HEK293T (cell line): Measurements from ENCODE around the gene AIFM3.

Experiments used
- CTCF ChIA-PET: fragments of 350-600 bp; formaldehyde crosslinking; extraction: SDS; loops from one replicate; lab custom pipeline; 2021; ENCODE audit warnings: antibody characterized with exemption, inconsistent platforms; lab: Yijun Ruan, JAX
- POLR2A ChIA-PET: fragments of 350-600 bp; formaldehyde crosslinking; extraction: SDS; loops from one replicate; lab custom pipeline; 2020; ENCODE audit warnings: antibody characterized with exemption, inconsistent platforms; lab: Yijun Ruan, JAX
- DNase-seq: peaks from one replicate; pipeline ENCODE4 v3.0.0; 2012; ENCODE audit warnings: mixed read lengths; ENCODE audit errors: extremely low spot score
- ARNT ChIP-seq: fragments of 450-650 bp; IDR thresholded peaks from 2 replicates; pipeline ENCODE4 v1.6.1; 2017; ENCODE audit warnings: mild to moderate bottlenecking
- BHLHE40 ChIP-seq: fragments of 450-650 bp; IDR thresholded peaks from 2 replicates; pipeline ENCODE4 v1.6.1; 2016; ENCODE audit warnings: mild to moderate bottlenecking, moderate library complexity, borderline replicate concordance
- CTBP1 ChIP-seq: fragments of 450-650 bp; IDR thresholded peaks from 2 replicates; pipeline ENCODE4 v1.6.1; 2016; ENCODE audit warnings: borderline replicate concordance
- ELF4 ChIP-seq: fragments of 450-650 bp; IDR thresholded peaks from 2 replicates; pipeline ENCODE4 v1.6.1; 2017; ENCODE audit warnings: antibody characterized with exemption
- FOXA1 ChIP-seq: fragments of 450-650 bp; IDR thresholded peaks from 2 replicates; pipeline ENCODE4 v1.6.1; 2016; ENCODE audit warnings: mild to moderate bottlenecking
- FOXK2 ChIP-seq: fragments of 450-650 bp; IDR thresholded peaks from 2 replicates; pipeline ENCODE4 v1.6.1; 2016; ENCODE audit warnings: mild to moderate bottlenecking
- FOXM1 ChIP-seq: fragments of 450-650 bp; IDR thresholded peaks from 2 replicates; pipeline ENCODE4 v1.6.1; 2017; ENCODE audit warnings: mild to moderate bottlenecking, borderline replicate concordance
- HDGF ChIP-seq: fragments of 450-650 bp; IDR thresholded peaks from 2 replicates; pipeline ENCODE4 v1.6.1; 2017; ENCODE audit warnings: antibody characterized with exemption, borderline replicate concordance
- L3MBTL2 ChIP-seq: fragments of 450-650 bp; conservative IDR thresholded peaks from 2 replicates; pipeline ENCODE4 v1.6.1; 2016; ENCODE audit warnings: mild to moderate bottlenecking
- LEF1 ChIP-seq: fragments of 450-650 bp; IDR thresholded peaks from 2 replicates; pipeline ENCODE4 v1.6.1; 2017; ENCODE audit warnings: mild to moderate bottlenecking, borderline replicate concordance
- NFRKB ChIP-seq: fragments of 450-650 bp; IDR thresholded peaks from 2 replicates; pipeline ENCODE4 v1.6.1; 2016; ENCODE audit warnings: mild to moderate bottlenecking, moderate library complexity
- PKNOX1 ChIP-seq: fragments of 450-650 bp; IDR thresholded peaks from 2 replicates; pipeline ENCODE4 v1.6.1; 2016
- SP1 ChIP-seq: fragments of 450-650 bp; IDR thresholded peaks from 2 replicates; pipeline ENCODE4 v1.6.1; 2017
- SUZ12 ChIP-seq: fragments of 450-650 bp; IDR thresholded peaks from 2 replicates; pipeline ENCODE4 v1.6.1; 2016; ENCODE audit warnings: mild to moderate bottlenecking
- TARDBP ChIP-seq: fragments of 450-650 bp; IDR thresholded peaks from 2 replicates; pipeline ENCODE4 v1.6.1; 2016
- ZNF384 ChIP-seq: fragments of 450-650 bp; IDR thresholded peaks from 2 replicates; pipeline ENCODE4 v1.6.1; 2016

The AIFM3 gene

GRCh38 chr22:20966883-20967696, at the start of gene AIFM3:
AIFM3 (plus strand) TSS chr22:20967255; CDS start chr22:20967945, 690 bp downstream.
- ChIA-PET CTCF (no interaction called here), POLR2A (interaction anchor here (0.7 to 8.1 kb wide), 3 partner anchors 12 to 46 kb away, joined by 3 to 92 read pairs (median 4); partner anchors contain the start of gene LZTR1)
- no peak for DNase-seq
- TF ChIP-seq FOXA1 (no peak), BHLHE40 (no peak), L3MBTL2 (no peak), FOXM1 (no peak), TARDBP (no peak), CTBP1 (no peak), HDGF (no peak), ZNF384 (no peak), SP1 (no peak), PKNOX1 (no peak), NFRKB (no peak)

- DNase-seq = peak; percentile 45
- POLR2A ChIA-PET = interaction anchor here (0.7 kb wide), 1 partner anchor 36 kb away, joined by 3 read pairs; no protein-coding TSS in a partner anchor
- TF ChIP-seq SUZ12 (no peak), HDGF (no peak), CTBP1 (no peak), FOXK2 (no peak), SP1 (no peak), BHLHE40 (no peak), FOXA1 (no peak), PKNOX1 (no peak), TARDBP (no peak), ARNT (no peak), ELF4 (no peak), FOXM1 (no peak), LEF1 (no peak), NFRKB (no peak), L3MBTL2 (no peak), ZNF384 (no peak)
- CTCF ChIA-PET = interaction anchor here (0.7 kb wide), 1 partner anchor 753 kb away, joined by 4 read pairs; no protein-coding TSS in a partner anchor
Observed at GRCh38 chr22:20918663-20919218, 48.3 kb upstream of the AIFM3 start.

- ChIA-PET CTCF (interaction anchor here (1.9 kb wide), 1 partner anchor 17 kb away, joined by 6 read pairs; no protein-coding TSS in a partner anchor), POLR2A (interaction anchor here (1.0 to 3.6 kb wide), 4 partner anchors 34 to 82 kb away, joined by 3 to 24 read pairs (median 5); partner anchors contain the start of genes LZTR1 and THAP7)
- TF ChIP-seq ZNF384 (peak; percentile 93), FOXA1 (no peak), CTBP1 (peak; percentile 55; the same call in 1 of the 2 replicates), PKNOX1 (peak; percentile 95), TARDBP (no peak), SUZ12 (no peak), FOXK2 (no peak), L3MBTL2 (no peak), NFRKB (no peak), SP1 (no peak)
- DNase-seq = no peak
Observed at GRCh38 chr22:20919718-20920117, 47.3 kb upstream of the AIFM3 start.

GRCh38 chr22:20920881-20921203, 46.2 kb upstream of the AIFM3 start:
- no peak for DNase-seq
- ChIA-PET POLR2A (interaction anchor here (0.8 to 3.6 kb wide), 4 partner anchors 11 to 81 kb away, joined by 3 to 24 read pairs (median 4); partner anchors contain the start of genes LZTR1 and THAP7), CTCF (interaction anchor here (1.9 to 2.0 kb wide), 2 partner anchors 16 to 35 kb away, joined by 6 to 7 read pairs; no protein-coding TSS in a partner anchor)
- TF ChIP-seq ARNT = no peak
- TF ChIP-seq FOXA1 = no peak
- TF ChIP-seq FOXK2 = no peak
- no peak for TF ChIP-seq SUZ12
- no peak for TF ChIP-seq TARDBP
- TF ChIP-seq ELF4 = no peak
- no peak for TF ChIP-seq FOXM1
- TF ChIP-seq PKNOX1 = no peak
- no peak for TF ChIP-seq ZNF384
- TF ChIP-seq SP1 = no peak
- TF ChIP-seq L3MBTL2 = no peak
- TF ChIP-seq NFRKB = no peak
- no peak for TF ChIP-seq BHLHE40
- no peak for TF ChIP-seq HDGF
- TF ChIP-seq CTBP1 = no peak
- no peak for TF ChIP-seq LEF1
